HG03520 (cell line): ENCODE results near the gene ADCK1.
"Not testable (repeated sequence)": the region's sequence is repeated elsewhere in the genome, so short reads cannot be mapped to it uniquely, and the experiment has no call there.

Experiments
- ATAC-seq: cut with Tn5 transposase; IDR thresholded peaks from one replicate; pipeline ENCODE4 v1.9.1; 2021; ENCODE audit warnings: mild to moderate bottlenecking, moderate library complexity; ENCODE audit not compliant: unreplicated experiment

ADCK1 gene

DNA sequence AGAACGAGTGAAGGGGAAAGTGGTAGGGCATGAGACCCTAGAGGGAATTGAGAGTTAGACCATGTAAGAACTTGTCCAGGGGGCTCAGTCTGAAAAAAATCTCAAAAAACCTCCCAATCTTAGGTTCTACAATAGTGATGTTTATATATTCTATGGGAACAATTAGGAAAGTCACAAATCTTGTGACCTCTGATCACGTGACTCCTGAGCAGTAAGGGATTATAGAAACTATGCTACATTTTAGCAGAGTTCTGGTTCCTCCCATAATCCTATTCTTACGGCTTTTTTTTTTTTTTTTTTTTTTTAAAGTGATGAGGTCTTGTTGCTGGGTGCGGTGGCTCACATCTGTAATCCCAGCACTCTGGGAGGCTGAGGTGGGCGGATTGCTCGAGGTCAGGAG lies 5.8 kb downstream of the ADCK1 start:
- no peak for ATAC-seq

DNA sequence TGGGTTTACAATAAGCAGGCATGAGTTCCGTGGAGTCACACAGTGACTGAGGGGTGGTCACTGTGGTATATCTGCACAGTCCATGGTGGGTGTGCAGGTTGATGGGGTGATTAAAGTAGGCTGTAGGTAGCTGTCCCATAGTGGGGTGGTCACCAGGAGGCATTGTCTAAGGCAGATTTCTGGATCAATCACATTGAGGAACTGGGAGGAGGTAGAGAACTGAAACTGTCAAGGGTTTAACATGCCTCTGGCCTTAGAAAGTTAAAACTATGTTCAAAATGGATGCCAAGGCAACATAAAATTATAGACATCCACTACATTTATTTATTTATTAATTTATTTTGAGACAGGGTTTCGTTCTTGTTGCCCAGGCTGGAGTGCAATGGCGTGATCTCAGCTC lies 8.3 kb downstream of the ADCK1 start:
- no peak for ATAC-seq

GRCh38 chr14:77809011-77809410 lies 9.1 kb downstream of the ADCK1 start:
- no peak for ATAC-seq

DNA sequence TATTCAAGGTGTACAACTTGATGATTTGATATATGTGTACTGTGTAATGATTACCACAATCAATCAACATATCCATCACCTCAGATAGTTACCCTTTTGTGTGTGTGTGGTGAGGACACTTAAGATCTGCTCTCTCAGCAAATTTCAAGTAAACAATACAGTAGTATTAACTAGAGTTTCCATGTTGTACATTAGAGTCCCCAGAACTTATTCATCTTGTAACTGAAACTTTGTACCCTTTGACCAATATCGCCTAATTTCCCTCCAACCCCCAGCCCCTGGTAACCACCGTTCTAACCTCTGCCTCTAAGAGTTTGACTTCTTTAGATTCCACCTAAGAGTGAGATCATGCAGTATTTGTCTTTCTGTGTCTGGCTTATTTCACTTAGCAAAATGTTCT lies 12.1 kb downstream of the ADCK1 start:
- peak; percentile 83 for ATAC-seq

GRCh38 chr14:77812682-77813081 lies 12.8 kb downstream of the ADCK1 start:
- ATAC-seq: not testable (repeated sequence)

DNA sequence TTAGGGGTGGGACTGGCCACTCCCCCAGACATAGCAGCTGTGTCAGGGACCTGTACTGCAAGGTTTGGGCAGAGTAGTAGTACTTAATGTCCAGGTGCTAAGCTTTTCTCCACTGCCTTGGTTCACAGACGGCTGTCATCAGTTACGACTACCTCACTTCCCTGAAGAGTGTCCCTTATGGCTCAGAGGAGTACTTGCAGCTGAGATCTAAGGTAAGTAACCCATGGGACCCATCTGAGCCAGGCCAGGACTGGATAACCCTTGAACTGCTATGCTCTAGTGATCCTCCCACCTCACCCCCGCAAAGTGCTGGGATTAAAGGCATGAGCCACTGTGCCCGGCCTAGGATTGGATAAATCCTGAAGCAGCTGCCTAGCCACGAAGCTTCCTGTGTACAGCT lies 22.4 kb downstream of the ADCK1 start:
- no peak for ATAC-seq

- no peak for ATAC-seq
Measured at GRCh38 chr14:77822741-77823140, 22.8 kb downstream of the ADCK1 start.

DNA sequence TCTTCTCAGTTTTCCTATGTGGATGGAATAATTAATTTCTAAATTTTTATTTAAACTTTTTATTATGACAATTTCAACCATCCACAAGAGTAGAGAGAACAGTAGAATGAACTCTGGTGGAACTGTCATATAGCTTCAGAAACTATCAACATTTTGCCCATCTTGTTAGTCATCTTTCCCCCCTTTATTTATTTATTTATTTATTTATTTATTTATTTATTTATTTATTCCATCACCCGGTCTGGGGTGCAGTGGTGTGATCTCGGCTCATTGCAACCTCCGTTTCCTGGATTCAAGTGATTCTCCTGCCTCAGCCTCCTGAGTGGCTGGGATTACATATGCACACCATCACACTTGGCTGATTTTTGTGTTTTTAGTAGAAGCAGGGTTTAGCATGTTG lies 23.5 kb downstream of the ADCK1 start:
- no peak for ATAC-seq

DNA sequence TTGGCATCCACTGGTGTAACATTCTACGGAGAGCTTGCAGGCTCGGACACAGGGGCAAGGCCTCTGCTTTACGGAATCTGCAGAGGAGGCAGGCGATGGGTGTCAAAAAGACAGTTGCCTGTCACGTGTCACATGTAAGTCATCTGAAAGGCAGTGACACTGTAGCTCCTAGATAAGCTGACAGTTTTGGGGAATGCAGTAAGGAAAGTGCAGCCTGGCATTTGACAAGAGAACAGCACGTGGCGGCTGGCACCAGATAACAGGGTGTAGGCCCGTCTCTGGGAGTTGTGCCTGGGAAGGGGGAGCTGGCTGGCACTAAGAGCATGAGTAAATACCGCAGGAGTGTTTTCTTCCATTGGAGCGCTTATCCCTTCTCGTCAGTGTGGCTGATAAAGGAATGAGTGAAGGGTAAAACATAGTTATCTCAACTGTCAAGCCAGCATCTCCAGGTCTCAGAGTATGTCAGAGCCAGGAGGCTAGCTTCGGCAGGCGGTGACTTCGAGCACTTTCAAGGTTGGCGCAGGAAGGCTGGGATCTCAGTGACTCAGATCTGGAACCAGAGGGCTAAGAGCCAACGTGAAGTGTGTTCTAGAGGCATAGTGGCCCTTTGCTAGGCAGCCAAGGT lies 26.1 kb downstream of the ADCK1 start:
- ATAC-seq: no peak

DNA sequence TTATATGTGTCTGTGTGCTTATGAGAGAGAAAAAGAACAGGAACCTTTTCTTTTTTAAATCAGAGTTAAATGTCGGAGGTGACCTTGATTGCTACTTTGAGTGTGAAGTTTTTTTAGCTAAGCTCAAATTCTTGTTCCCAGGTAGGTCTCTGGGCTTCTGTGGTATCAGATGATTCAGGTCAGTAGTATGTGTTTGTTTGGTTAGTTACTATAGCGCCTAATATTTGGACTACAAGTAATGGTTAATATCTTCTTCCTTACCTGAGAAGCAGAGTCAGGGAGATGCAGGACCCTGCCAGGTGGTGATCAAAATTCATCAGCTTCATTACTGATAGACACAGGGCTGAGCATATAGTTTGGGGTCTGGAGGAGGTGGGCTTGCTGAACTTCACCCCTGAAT lies 30.8 kb downstream of the ADCK1 start:
- no peak for ATAC-seq

DNA sequence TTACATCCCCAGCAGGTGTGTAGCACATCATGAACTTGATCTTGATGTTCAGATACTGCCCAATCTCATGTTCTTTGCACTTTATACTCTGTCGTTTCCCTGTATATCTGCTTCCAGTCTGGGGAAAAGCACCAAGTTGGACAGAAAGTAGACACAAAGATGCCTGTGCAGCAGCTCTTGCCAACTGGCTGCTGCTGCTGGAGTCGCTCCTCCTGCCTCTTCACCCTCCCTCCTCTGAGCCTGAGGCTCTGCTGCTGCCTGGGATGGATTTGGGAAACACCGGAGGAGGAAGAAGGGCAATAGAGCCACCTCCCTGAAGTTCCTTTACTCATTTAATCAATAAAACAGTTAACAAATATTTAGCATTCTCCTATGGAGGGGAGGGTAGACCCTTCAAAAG lies 32.4 kb downstream of the ADCK1 start:
- no peak for ATAC-seq

GRCh38 chr14:77837926-77838325 lies 38.0 kb downstream of the ADCK1 start:
- no peak for ATAC-seq

DNA sequence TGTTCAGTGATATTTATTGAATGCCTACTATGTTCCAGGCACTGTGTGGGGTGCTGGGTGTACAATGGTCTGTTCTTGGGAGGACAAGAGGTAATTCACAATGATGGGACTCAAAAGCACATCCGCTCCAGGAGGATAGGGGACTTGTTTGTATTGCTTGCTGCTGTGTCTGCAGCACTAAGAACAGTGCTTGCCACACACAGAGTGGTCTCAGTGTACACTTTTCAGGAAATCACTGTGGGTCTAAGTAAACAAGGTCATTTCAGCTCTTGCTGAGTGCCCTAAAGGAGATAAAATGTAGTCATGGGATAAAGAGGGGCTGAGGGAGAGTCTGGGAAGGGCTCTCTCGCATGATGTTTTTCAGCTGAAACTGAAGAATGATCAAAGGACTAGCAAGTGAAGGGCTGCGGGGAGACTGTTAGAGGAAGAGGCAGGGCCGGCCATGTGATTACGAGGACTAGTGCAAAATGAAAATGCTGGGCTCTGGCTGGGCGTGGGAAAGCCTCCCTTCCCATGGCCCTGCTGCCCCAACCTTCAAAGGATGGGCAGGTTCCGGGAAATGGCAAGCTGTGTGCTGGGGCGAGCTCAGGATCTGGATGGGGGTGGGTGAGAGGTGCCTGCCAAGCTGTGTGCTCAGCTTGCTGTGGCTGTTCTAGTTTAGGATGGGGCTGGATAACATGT lies 39.1 kb downstream of the ADCK1 start:
- ATAC-seq: no peak

DNA sequence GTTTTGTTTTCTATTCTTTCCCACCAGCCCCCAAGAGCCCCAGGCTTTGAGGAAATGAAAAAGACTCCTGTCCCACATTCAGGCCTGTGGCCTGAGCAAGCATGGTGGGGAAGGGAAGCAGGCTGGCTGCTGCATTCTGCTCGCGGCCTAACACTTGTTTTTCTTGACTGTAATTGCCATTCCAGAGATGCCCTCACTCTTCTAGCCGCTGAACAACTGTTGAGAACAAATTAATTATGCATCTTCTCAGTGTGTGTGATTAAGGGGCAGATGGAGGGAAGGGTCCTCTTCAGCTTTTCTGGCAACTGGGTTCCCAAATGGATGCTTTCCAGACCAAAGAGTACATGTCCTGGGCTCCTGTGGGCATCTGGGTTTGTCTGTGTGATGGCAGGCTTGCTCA lies 43.3 kb downstream of the ADCK1 start:
- no peak for ATAC-seq

DNA sequence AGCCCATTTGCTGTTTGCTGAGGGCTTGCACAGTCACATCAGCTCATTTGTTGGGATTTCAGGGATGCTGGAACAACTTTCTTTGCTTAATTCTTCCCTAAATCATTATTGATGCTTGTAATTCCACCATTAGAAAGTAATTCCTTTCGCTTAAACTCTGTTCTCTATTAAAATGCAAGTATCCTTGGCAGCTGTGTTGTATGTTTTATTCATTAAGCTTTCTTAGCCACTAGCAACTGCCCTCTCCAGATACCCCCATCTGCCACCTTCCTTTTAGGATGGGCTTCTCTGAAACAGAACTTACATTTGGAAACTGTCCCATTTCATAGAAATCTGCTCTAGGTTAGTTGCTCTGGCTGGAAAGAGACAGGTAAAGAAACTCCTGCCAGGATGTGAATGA lies 43.7 kb downstream of the ADCK1 start:
- no peak for ATAC-seq

- no peak for ATAC-seq
Measured at GRCh38 chr14:77844802-77845201, 44.9 kb downstream of the ADCK1 start.

DNA sequence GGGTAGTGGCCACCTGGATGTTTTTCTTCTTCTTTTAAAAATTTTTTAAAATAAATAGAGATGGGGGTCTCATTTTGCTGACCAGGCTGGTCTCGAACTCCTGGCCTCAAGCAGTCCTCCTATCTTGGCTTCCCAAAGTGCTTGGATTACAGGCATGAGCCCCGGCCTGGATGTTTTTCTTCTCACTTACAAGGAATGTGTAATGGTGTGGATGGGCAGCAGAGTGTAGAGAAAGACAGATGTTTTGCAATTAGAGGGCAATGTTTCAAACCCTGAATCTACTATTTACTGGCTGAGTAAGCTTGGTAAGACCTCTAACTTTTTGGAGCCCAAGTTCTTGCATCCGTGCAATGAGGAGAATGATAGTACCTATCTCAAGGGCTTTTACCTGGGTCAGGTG lies 48.1 kb downstream of the ADCK1 start:
- ATAC-seq: no peak

DNA sequence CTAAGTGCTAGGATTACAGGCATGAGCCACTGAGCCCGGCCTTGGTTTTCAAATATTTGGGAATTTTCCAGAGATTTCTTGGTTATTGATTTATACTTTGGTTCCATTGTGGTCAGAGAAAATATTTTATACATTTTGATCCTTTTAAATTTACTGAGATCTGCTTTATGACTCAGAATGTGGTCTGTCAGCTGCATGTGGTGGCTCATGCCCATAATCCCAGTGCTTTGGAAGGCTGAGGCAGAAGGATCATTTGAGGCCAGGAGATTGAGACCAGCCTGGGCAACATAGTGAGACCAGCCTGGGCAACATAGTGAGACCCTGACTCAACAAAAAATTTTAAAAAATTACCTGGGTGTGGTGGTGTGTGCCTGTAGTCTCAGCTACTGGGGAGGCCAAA lies 49.8 kb downstream of the ADCK1 start:
- no peak for ATAC-seq

- no peak for ATAC-seq
Measured at GRCh38 chr14:77853919-77854318, 54.0 kb downstream of the ADCK1 start.

DNA sequence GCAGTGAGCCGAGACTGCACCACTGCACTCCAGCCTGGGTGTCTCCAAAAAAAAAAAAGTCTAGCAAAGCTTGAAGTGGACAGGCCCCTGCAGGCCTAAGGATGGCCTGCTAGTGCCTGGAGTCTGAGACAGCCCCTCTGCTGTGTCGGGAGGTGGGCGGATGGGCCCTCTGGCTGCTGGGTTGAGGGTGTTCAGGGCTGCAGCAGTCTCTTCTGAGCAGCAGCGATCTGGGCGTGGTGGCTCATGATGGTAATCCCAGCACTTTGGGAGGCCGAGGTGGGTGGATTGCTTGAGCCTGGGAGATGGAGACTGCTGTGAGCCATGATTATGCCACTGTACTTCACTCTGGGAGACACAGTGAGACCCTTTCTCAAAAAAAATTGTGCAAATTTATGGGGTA lies 57.0 kb downstream of the ADCK1 start:
- ATAC-seq: no peak

- no peak for ATAC-seq
Measured at GRCh38 chr14:77859934-77860570, 60.1 kb downstream of the ADCK1 start.

DNA sequence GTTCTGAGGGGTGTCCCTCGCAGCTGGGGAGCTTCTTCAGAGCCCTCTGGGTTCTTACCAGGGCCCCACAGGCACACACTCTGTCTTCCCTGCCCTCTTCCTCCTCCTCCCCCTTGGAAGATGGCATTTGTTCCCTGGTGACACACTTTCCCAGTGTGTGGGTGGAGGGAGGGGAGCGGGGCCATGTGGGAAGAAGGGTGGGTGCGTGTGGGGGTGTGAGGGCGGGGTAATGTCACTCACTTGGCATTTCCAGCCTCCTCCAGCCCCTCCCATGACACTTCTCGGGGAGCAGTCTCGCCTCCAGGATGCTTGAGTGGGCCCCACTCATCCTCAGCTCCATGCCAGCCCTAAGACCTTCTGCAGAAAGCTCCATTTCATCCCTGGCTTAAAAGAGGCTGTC lies 61.3 kb downstream of the ADCK1 start:
- no peak for ATAC-seq
